GM04503 (cell line): Measurements from ENCODE around the gene ICA1.
A peak's percentile ranks its signal among the peaks of the same experiment; 100 is the strongest.
"Not testable (repeated sequence)": the region's sequence is repeated elsewhere in the genome, so short reads cannot be mapped to it uniquely, and the experiment has no call there.

ENCODE experiments used
- DNase-seq: peaks from one replicate; pipeline ENCODE4 v3.0.0-alpha.2; 2012; ENCODE audit warnings: low read depth

ICA1 gene

DNA sequence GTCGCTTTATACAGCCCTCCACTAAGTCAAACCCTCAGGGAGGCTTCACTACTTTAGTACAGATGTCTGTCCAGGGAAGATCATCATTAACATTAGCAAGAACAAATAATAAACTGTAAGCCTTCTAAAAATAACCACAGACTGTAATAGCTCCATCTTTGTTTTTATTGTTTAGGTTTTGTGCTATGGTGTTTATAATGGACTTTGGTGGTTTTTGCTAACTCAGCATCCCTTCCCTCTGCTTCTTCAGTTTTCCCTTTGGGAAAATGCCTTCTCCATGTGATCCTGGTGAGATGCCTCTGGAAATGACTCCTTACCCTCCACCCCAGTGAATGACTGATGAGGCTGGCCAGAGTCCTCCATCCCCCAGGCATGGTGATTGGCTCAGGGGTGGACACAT, 131.3 kb downstream of the ICA1 start:
- no peak for DNase-seq

DNA sequence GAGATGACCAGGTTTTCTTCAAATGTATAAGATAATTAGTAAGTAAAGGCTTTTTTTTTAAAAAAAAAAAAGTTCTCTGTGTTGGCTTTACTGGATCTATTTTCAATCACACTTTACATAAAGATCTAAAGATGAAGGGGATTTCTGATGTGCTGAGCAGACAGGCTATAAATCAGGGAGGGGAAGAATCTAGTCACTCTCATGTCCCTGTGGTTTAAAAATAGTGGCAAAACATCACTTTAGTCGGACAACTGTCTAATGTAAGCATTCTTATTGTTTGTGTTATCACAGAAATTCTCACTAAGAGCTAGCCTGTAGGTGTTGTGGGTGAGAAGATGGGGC, 132.7 kb downstream of the ICA1 start:
- no peak for DNase-seq

DNA sequence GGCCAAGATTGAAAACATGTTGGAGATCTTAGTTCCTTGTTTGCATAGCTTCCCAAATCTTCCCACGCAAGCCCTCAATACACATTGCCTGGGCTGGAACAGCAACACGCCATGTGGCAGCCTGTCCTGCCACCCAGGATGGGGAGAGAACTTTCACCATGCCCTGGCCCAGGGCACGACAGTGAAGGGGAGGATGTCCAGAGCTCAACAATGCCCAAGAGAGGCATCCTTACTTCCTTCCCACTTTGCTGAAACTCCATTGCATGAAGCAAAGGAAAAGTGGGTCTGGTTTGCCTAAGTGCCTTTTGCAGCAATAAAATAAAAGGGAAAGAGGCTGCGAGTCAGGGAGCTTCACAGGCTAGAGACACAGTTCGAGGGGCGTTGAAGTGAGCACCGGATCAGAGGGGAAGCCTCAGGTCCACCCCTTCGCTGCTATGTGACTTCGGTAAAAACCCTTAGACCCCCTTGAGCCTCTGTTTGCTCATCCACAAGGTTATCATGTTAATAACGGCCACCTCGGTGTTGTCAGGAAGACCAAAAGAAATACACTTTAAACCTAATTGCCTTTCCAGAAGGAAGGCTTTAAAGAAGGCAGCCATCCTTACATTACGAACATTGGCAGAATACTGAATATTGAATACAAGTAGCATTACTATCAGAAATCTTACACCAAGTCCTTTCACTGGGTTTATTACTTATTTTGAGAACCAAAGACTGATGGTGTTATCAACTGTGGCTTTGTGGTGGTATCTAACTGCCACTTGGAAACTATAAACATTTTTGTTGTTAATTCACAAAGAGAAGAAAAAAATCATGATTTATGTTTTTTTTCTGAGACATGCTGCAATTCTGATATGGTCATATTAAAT, 133.3 kb downstream of the ICA1 start:
- DNase-seq, result no peak

DNA sequence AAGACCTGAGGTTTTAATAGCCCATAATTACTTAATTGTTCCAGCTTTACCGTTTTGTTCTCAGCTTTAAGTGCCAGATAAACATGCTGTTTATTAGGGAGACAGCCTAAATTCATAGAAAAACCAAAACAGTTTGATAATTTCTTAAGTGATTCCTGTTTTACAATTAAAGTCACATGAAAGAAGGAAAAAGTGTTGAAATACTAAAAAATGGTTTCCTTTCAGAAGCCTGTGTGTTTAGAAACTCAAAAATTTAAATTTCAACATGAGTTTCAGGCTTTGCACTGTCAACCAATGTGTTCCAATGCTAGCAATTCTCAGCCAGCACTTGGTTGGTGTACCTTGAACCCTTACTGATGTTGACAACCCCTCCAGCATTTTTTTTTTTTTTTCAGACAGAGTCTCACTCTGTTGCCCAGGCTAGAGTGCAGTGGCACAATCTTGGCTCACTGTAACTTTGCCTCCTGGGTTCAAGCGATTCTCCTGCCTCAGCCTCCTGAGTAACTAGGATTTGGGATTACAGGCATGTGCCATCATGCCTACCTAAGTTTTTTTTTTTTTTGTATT, 135.3 kb downstream of the ICA1 start:
- no peak for DNase-seq

DNA sequence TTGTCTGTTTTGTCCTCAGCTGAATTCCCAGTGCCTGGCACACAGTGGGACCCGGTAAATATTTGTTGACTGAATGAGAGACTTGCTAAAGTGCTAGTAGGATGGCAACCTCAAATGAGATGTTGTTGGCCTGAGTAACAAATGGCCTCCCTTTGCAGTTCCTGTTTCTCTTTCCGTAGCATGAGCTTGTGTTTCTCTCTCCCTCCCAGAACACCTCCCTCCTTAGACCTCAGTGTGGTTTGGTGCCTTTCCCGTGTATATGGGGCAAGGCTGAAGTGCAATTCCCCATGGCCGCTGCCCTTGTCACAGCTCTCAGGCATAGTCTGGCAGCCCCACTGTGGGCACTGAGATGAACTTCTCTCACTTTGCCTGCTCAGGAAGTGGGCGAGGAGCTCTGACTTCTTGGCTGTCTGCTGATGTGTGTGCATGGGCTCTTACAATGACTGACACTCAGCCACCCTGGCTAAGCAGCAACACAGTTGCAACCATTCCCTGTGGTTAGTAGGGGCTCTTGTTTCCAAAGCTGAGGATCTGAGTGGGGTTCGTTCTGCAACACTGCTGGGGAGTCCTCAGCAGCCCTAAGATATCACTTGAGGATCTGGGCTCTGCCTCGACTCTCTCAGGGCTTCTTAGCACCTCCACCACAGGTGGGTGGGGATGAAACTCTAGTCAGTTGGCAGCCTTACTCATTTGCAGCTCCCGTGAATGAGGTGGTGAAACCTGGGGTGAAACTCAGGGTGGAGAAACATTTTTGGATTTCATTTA, 136.1 kb downstream of the ICA1 start:
- no peak for DNase-seq

DNA sequence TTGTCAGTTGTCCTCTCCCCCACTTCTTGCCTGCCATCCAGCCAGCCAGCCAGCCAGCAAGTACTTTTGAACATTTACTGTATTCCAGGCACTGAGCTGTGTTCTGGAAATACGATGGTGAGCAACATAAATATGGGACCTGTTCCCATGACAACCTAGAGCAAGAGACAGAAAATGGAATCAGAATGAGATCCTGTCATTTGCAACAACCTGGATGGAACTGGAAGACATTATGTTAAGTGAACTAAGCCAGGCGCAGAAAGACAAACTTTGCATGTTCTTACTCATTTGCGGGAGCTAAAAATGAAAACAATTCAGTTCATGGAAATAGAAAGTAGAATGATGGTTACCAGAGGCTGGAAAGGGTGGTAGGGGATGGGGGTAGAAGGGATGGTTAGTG, 140.7 kb downstream of the ICA1 start:
- DNase-seq, result no peak

DNA sequence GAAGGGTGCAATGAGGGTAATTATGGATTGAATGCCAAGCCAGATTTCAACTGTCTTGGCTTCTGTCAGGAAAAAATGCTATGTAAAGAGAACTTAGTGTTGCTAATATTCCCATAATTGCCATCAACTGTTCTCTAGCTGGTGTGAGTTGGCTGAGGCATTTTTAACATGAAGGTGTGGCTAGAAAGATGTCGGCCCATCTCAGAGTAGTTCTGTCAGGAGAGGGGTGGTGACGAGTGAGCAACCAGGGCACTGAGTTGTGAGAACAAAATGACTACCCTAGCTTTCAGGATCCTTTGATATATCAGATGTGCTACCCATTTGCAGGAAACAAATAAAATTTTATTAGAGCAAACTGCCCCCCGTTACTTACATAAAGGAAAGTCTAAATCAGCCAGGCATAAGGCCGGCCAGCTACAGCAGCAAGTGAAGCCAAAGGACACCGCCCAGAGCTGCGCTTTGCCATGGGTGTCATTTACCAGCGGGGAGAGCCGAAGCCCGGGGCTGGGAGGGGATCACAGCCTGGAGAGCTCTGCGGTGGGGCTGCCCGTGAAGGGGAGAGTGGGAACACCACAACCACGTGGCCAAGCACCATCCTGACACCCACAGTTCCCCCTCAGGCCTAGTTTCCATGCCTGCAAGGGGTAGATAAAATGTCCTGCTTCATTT, 141.4 kb downstream of the ICA1 start:
- DNase-seq, result no peak

DNA sequence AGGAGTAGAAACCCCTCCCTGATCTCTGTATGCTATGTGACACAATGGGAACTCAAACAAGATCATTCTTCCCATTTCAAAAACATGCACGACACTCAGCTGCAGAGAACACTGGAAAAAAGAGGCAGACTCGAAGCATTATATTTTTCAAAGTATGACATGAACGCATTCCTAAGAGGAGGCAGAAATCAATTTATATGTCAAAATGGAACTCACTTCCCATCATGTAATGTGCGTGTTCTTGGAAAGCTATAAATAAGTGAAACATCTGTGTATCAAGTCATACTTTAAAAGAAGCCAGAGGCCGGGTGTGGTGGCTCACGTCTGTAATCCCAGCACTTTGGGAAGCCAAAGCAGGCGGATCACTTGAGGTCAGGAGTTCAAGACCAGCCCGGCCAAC, 142.7 kb downstream of the ICA1 start:
- DNase-seq, result no peak

DNA sequence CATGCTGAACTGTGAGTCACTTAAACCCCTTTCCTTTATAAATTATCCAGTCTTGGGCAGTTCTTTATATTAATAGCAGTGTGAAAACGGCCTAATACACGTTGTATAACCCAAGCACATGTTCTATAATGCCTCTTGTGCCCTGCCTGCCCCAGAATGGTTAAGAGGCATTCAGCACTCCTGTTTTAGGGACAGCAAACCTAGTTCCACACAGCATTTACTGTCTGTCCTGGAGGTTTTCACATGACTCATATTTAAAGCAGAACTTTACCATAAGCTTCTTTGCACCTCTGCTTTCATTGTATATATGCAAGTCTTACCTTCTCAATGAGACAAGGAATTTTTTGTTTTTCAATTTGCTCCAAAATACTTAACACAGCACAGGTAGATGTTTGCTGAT, 144.8 kb downstream of the ICA1 start:
- no peak for DNase-seq

DNA sequence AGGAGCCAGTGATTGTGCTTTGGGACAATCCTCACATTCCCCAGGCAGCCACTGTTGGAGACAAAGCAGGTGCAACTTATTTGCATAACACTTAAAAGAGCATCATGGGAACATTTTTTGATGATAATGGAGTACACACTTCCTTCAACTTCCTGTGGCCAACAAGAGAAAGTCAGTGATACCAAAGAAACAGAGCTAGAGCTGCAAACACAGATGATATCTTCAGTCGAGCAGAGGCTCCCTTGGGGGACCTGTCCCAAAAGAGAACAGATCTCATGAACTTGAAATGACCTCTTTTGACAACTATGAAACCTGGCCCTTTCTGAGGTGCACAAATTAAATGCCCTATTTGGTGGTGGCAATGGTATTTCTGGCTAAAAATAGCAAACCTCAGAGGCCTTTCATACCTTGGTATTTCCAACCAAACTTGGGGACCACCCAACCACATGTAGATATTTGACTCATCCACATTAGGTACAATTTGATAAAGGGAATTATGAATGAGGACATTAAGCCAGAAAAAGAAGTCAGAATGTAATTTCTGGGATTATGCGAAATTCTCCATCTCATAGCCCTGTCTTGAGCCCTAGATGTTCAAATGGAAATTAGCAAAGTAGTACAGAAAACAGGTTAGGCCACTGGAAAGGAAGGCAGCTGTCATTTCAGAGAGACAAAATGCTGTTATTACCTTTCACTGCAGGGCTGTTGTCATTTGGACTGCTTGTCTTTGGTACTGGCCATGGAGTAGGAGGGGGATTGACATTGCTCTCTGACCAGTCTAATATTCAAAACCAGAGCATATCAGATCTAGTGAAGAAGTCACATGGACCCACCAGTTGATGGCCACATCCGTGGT, 146.2 kb downstream of the ICA1 start:
- DNase-seq, result no peak

DNA sequence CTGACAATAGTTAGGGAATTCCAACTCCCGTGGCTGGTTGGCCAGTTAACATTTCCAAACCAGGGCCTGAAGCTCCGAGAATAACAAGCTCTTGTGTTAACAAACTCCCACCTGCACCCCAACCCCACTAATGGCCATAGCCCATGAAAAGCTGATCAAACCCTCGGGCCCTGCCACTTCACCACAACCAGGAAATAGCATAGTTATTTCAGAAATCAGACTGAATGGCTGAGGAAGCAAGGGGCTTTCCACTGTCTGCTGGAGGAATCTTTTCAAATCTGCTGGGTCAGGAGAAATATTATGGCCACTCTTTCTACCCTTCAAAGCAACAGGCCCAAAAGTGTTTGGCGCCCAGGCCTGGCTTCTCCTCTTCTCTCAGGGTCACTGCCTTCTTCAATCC, 147.8 kb downstream of the ICA1 start:
- DNase-seq, result no peak

DNA sequence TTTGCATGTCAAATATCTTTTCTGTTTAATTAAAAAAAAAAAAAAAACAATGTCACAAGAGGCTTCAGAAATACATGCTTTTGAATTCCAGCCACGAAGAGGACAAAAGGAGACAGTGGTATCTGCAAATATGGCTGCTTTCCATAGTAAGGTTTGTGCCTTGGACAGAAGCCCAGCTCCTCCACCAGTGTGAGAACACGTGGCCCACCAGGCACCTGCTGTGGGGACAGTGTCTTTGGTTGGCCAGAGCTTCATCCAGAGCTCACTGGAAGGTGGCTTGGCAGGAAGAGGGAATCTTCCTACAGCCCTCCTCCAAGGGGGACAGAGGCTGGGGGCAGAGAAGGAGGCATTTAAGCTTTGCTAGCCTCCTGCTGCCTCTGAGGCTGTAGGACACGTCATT, 148.8 kb downstream of the ICA1 start:
- DNase-seq, result no peak

DNA sequence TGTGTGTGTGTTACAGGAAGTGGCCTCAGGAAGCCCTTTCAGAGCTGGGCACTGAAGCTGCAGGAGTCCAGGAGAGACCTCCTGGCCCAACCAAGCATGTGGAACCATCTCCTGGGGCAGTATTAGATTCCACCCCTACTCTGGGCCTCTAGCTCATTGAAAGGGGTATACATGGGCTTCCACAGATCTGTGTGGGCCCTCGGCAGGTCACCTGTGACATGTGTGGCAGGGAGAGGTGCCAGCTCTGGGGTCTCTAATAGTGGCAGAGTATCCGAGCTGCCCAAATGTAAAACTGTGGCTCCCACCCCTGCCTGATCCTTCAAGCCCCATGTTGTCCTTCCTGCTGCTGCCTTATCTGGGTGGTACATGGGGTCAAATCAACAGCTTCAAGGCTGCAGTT, 149.3 kb downstream of the ICA1 start:
- DNase-seq, result no peak

DNA sequence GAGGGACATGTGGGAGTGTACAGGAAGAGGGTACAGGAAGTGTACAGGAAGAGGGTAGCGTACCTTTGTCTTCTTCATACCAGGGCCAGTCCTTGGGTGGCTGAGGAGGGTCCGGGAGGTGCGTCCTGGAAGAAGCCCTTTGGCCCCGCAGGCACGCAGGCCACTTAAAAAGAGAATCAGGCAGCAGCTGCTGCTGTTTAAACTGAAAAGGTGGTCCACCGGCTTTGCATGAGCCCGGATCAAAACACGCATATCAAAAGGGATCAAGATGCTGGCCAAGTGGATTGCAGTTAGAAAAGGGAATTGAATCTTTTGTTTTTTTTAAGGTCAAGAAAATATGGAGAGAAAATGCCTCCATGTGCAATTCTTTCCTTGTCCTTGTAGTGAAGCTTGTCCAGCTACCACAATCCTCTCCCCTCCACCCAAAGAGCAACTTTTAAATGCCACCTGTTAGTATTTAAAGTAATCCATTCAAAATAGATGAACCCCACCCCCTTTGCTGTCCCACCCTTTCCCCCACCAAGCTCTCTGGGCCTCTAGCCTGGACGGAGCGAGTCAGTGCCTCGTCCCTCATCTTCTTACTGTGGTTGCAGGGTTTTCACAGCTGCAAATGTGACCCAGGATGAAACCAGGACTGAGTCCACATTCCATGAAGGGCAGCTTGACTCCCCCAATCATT, 150.5 kb downstream of the ICA1 start:
- no peak for DNase-seq

DNA sequence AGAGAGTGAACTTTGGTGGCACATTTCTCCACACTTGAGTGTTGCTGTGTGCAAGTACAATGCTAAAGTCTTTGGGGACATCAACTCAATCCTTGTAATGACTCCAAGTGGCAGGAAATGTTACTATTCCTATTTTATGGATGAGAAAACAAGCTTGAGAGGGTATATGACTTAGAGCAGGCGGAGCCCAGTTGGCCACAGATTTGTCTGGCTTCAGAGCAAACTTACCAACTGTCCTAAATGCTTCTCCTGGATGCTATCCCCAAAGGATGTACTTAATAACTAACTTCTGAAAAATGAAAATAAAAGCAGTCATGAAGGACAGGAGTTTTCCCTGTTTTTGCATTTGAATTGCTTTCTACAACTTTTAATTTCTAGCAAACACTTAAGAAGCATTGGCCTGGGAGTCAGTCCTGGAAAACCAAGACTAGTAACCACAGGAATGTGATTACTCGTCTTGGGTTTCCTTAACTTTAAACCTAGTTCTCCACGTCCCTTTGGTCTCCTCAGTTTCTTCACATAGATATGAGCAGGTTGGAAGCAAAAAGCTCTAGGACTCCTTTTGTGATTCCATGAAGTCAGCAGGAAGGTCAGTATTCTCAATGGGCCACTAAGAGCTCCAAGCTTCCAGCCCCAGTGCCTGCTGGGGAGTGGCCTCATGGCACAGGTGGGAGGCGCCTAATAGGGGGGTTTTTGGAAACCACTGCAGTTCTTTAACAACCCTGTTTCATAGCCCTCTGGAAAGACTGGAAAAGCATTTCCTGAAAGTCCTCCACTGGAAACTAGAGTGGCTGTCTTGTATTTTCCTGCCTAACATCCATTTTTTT, 152.6 kb downstream of the ICA1 start:
- peak; percentile 9 for DNase-seq

DNA sequence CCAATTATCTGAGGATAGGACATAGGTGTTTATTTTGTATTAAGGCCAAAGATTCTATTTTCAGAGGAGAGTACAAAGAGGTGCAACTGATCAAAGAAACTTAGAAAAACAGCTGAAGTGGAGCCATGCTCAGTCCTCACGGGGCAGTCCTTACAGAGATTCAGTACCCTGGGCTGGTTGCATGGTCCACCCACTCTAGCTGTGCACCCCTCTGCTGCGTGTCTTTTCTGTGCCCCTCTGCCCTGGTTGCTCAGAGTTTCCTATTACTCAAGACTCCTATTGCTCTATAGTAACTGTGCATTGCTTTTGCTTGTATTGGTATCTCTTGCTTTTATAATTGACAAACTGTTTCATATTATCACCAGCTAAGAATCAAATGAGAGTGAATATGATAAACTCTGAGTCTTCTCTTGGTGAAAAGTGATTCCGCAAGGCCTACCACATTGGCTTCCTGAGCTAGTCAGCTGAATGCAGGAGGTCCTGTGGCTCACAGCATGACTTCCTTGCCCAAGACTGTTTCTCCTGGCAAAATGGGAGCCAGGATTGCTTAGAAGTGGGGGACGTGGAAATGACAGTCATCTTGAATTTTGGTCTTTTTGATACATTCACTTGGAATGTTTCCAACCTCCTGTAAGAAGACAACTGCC, 156.4 kb downstream of the ICA1 start:
- DNase-seq, result no peak

DNA sequence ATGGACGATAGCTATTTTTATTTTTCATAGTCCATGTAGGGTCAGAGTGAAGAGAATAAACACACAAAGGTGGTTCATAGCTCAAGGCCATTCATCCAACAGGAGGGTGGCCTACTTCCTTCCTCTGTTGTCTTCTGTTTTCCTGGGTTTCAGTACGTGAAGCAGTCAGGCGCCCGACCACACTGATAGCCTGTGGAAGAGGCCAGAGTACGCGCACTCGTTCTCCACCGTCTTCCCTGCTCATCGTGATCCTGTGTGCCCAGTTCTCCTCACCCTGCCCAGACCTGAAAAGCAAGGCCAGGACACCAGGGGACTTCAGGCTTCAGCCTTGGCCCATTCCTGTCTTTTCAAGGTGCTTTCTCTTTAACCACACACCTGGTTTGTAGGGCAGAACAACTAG, 158.7 kb downstream of the ICA1 start:
- DNase-seq, result no peak

DNA sequence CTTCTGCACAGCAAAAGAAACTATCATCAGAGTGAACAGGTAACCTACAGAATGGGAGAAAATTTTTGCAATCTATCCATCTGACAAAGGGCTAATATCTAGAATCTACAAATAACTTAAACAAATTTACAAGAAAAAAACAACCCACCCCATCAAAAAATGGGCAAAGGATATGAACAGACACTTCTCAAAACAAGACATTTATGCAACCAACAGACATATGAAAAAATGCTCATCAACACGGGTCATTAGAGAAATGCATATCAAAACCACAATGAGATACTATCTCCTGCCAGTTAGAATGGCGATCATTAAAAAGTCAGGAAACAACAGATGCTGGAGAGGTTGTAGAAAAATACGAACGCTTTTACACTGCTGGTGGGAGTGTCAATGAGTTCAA, 160.7 kb downstream of the ICA1 start:
- DNase-seq, result not testable (repeated sequence)
